ENCODE results near the gene CELF1. TPM values are rescaled to one million over a fixed set of nuclear protein-coding genes. Genes with fewer than 3 reads are reported as not detected.

Gene CELF1
- 90.9 to 110 TPM (median 100 TPM) in 3 replicates for polyA plus RNA-seq
- polyA plus RNA-seq (2011; ENCODE audit: low read depth): 27.0 TPM
- 49.7 and 72.9 TPM in 2 replicates for polyA plus RNA-seq (2011; cell fraction: cytosol; rRNA removed)
- 186 and 213 TPM in 2 replicates for polyA plus RNA-seq (2011; cell fraction: nucleus; rRNA removed)
- polyA plus RNA-seq (2012; ENCODE audit: low replicate concordance): 27.9 and 50.7 TPM in 2 replicates
- 157 to 238 TPM (median 161 TPM) in 3 replicates for polyA minus RNA-seq
- polyA minus RNA-seq (2011; cell fraction: cytosol; rRNA and poly(A)+ RNA removed): 79.4 TPM
- polyA minus RNA-seq (2011; cell fraction: nucleus; rRNA and poly(A)+ RNA removed): 119 and 249 TPM in 2 replicates

DNA sequence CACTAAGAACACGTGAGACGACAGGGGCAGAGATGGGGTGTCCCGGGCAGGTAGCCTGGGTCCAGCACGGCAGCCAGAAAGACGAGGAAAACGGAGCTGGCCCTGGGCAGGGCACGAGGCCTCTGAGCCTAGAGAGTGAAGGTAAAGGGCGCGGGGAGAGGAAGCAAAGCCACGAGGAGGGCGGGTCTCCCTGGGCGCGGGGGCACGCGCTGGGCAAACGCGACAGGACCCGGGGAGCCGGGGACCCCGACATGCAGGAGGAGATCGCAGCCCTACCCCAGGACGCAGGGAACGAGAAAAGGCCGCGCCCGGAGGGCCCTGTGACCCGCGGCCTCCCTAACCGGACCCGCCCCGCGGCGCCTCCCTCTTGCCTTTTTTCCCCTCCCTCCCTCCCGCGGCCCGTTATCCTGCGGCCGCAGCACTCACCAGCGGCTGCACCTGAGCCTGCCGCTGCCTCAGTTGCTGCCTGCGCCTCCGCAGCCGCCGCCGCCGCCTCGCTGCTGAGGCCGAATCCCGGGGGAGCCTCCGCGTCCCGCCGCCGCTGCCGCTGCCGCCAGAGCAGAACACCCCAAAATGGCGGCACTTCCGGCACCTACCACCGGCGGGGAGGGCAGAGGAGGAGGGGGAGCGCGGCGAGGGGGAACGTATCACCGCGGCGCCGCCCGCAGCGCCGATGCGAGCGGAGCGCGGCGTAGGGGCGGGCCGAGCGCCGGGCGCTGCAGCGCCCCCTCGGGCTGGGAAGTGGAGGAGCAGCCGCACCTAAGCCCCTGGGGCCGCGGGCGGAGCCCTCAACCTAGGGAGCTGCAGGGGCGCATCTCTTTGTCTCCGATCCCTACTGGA is at the start of gene CELF1:
Gene CELF1 (minus strand): TSS at position 567 of the 840 bp plus-strand sequence. CDS start 53,609 bp downstream, outside the sequence.
- Histone ChIP-seq H3K4me2 (ENCODE audit: control insufficient read depth, extremely low read depth, insufficient read depth, low read depth, low read length) (peak within 1 kb of the TSS; percentile 81), H3K36me3 (ENCODE audit: control insufficient read depth in 2 of 2, extremely low read depth in 1 of 2, insufficient read depth in 2 of 2, low read length in 2 of 2) (no peaks in the 10 kb centered on the region), H3K4me3 (ENCODE audit: control insufficient read depth in 2 of 3, extremely low read depth in 1 of 3, insufficient read depth in 2 of 3, low read depth in 1 of 3, low read length in 3 of 3) (peak within 1 kb of the TSS; percentile 89 to 97 (median 92)), H4K20me1 (ENCODE audit: control insufficient read depth, extremely low read depth, insufficient read depth, low read length) (no peaks in the 10 kb centered on the region), H3K27ac (ENCODE audit: control insufficient read depth, insufficient read depth, low read length) (peak within 1 kb of the TSS; percentile 96), H3K9me1 (ENCODE audit: control insufficient read depth, extremely low read depth, insufficient read depth, low read length) (no peaks in the 10 kb centered on the region), H3K9me3 (ENCODE audit: control insufficient read depth, low read depth, low read length) (no peaks in the 10 kb centered on the region), H3K9ac (ENCODE audit: control insufficient read depth, extremely low read depth, insufficient read depth, low read length) (peak within 1 kb of the TSS; percentile 99), H2AFZ (ENCODE audit: control insufficient read depth, low read length) (peak within 1 kb of the TSS; percentile 56), H3K79me2 (ENCODE audit: control insufficient read depth, insufficient read depth, low read length) (peaks cover 50% of the 10 kb centered on the region), H3K27me3 (ENCODE audit: control insufficient read depth, extremely low read depth, insufficient read depth, low read length) (no peaks in the 10 kb centered on the region), H3K4me1 (ENCODE audit: control insufficient read depth, extremely low read depth, insufficient read depth, low read length) (peaks cover 21% of the 10 kb centered on the region)
- TF ChIP-seq, protein P1, sequence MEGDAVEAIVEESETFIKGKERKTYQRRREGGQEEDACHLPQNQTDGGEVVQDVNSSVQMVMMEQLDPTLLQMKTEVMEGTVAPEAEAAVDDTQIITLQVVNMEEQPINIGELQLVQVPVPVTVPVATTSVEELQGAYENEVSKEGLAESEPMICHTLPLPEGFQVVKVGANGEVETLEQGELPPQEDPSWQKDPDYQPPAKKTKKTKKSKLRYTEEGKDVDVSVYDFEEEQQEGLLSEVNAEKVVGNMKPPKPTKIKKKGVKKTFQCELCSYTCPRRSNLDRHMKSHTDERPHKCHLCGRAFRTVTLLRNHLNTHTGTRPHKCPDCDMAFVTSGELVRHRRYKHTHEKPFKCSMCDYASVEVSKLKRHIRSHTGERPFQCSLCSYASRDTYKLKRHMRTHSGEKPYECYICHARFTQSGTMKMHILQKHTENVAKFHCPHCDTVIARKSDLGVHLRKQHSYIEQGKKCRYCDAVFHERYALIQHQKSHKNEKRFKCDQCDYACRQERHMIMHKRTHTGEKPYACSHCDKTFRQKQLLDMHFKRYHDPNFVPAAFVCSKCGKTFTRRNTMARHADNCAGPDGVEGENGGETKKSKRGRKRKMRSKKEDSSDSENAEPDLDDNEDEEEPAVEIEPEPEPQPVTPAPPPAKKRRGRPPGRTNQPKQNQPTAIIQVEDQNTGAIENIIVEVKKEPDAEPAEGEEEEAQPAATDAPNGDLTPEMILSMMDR (optimal IDR thresholded peaks at IDR 0.05 in 1 of 3, IDR thresholded peaks at IDR 0.05 in 1 of 3, conservative IDR thresholded peaks at IDR 0.05 in 1 of 3; ENCODE audit: extremely low read depth in 1 of 3, insufficient read depth in 2 of 3, low read length in 3 of 3): peak; percentile 63 to 78 (median 77)
- no peak for TF ChIP-seq EZH2 (IDR thresholded peaks at IDR 0.05; ENCODE audit: low read length)
- FAIRE-seq (no peak), DNase-seq (ENCODE audit: low read depth, low spot score) (no peak)
- dilution Hi-C loops (cut with MboI; ENCODE audit: extremely low pct_ligation_motif_present, low sequenced_read_pairs): no loop called here

- Histone ChIP-seq H3K27me3 (ENCODE audit: control insufficient read depth, extremely low read depth, insufficient read depth, low read length) (peaks cover 13% of the 10 kb centered on the region), H3K4me1 (ENCODE audit: control insufficient read depth, extremely low read depth, insufficient read depth, low read length) (no peaks in the 10 kb centered on the region), H2AFZ (ENCODE audit: control insufficient read depth, low read length) (no peak overlapping the region), H3K79me2 (ENCODE audit: control insufficient read depth, insufficient read depth, low read length) (no peaks in the 10 kb centered on the region), H3K27ac (ENCODE audit: control insufficient read depth, insufficient read depth, low read length) (no peak overlapping the region), H3K9me3 (ENCODE audit: control insufficient read depth, low read depth, low read length) (no peaks in the 10 kb centered on the region), H4K20me1 (ENCODE audit: control insufficient read depth, extremely low read depth, insufficient read depth, low read length) (no peaks in the 10 kb centered on the region), H3K9ac (ENCODE audit: control insufficient read depth, extremely low read depth, insufficient read depth, low read length) (no peak overlapping the region), H3K36me3 (ENCODE audit: control insufficient read depth in 2 of 2, extremely low read depth in 1 of 2, insufficient read depth in 2 of 2, low read length in 2 of 2) (no peaks in the 10 kb centered on the region), H3K4me3 (ENCODE audit: control insufficient read depth in 2 of 3, extremely low read depth in 1 of 3, insufficient read depth in 2 of 3, low read depth in 1 of 3, low read length in 3 of 3) (no peak overlapping the region), H3K9me1 (ENCODE audit: control insufficient read depth, extremely low read depth, insufficient read depth, low read length) (no peaks in the 10 kb centered on the region), H3K4me2 (ENCODE audit: control insufficient read depth, extremely low read depth, insufficient read depth, low read depth, low read length) (no peak overlapping the region)
- TF ChIP-seq, protein P1 (optimal IDR thresholded peaks at IDR 0.05 in 1 of 3, IDR thresholded peaks at IDR 0.05 in 1 of 3, conservative IDR thresholded peaks at IDR 0.05 in 1 of 3; ENCODE audit: extremely low read depth in 1 of 3, insufficient read depth in 2 of 3, low read length in 3 of 3): no peak
- dilution Hi-C loops (cut with MboI; ENCODE audit: extremely low pct_ligation_motif_present, low sequenced_read_pairs): no loop called here
- DNase-seq (ENCODE audit: low read depth, low spot score): no peak
- no peak for FAIRE-seq
Measured at GRCh38 chr11:47599902-47600301, 47.0 kb upstream of the CELF1 start.

Measured in keratinocyte (primary cell).